ENCODE results near the gene NINL.

DNA sequence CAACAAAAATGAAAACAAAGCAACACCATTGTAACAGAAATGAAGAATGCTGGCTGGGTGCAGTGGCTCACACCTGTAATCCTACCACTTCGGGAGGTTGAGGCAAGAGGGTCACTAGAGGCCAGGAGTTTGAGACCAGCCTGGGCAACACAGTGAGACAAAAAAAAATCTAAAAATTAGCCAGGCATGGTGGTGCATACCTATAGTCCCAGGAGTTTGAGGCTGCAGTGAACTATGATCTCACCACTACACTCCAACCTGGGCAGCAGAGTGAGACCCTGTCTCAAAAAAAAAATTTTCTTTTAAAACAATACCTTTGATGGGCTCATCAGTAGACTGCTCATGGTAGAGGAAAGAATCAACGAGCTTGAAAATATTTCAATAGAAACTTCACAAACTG, 18.5 kb downstream of the NINL start:
- TF ChIP-seq, protein P1, sequence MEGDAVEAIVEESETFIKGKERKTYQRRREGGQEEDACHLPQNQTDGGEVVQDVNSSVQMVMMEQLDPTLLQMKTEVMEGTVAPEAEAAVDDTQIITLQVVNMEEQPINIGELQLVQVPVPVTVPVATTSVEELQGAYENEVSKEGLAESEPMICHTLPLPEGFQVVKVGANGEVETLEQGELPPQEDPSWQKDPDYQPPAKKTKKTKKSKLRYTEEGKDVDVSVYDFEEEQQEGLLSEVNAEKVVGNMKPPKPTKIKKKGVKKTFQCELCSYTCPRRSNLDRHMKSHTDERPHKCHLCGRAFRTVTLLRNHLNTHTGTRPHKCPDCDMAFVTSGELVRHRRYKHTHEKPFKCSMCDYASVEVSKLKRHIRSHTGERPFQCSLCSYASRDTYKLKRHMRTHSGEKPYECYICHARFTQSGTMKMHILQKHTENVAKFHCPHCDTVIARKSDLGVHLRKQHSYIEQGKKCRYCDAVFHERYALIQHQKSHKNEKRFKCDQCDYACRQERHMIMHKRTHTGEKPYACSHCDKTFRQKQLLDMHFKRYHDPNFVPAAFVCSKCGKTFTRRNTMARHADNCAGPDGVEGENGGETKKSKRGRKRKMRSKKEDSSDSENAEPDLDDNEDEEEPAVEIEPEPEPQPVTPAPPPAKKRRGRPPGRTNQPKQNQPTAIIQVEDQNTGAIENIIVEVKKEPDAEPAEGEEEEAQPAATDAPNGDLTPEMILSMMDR (IDR thresholded peaks at IDR 0.05) = no peak
- no peak for TF ChIP-seq POLR2A (IDR thresholded peaks at IDR 0.05)

Measured in right lobe of liver (tissue), 4 donors.